GM08714 (cell line): ENCODE data around the gene ARHGAP24.

Experiments
- H3K4me3 ChIP-seq: fragments of 200-500 bp; sonication (Bioruptor generic); 2 replicates; pipeline ENCODE4 v1.5.1; 2014; ENCODE audit warnings: mild to moderate bottlenecking, low read length, inconsistent platforms
- ZNF274 ChIP-seq: IDR thresholded peaks from 2 replicates; pipeline ENCODE4 v1.6.1; 2012; ENCODE audit warnings: mild to moderate bottlenecking, low read depth, low read length

Gene ARHGAP24

GRCh38 chr4:85603437-85604336 is 128.7 kb downstream of the ARHGAP24 start:
- H3K4me3 ChIP-seq, result no peak overlapping the region
- no peak for TF ChIP-seq ZNF274

- H3K4me3 ChIP-seq, result no peak overlapping the region
- TF ChIP-seq ZNF274, result no peak
Observed at GRCh38 chr4:85606505-85606904, 131.6 kb downstream of the ARHGAP24 start.

DNA sequence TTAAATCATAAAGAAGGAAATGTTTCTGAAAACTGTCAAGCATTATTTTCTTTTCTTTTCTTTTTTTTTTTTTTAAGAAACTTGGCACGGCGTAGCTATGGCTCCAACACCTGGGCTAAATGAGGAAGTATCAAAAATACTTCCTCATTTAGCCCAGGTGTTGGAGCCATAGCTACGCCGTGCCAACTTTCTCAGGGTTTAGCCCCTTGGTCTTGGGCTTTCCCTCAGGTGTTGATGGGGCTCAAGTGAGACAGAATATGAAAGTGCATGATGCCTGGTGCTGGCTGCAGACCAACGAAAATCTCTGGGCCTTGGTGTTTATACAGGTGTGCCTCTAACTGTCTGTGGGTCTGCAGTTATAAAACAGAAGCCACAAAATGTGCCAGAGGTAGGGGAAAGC is 132.7 kb downstream of the ARHGAP24 start:
- no peak for TF ChIP-seq ZNF274
- H3K4me3 ChIP-seq, result no peak overlapping the region

DNA sequence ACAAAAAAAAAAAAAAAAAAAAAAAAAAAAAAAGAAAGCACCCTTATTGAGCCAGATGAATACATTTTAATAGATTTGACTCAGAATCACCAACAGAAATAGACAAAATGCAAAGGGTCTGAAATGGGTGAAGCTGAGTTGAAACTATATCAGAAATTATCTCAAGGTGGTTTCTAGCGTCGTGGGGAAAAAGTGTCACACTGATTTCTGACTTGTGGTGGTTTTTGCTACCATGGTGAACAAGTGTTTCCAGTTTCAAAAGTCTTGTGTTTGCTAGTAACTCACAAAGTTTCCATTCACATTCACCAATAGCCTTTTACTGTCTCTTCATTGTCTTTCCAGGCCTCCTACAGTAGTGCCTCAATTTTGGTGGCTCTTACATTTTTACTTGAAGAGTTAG is 135.5 kb downstream of the ARHGAP24 start:
- no peak for TF ChIP-seq ZNF274
- H3K4me3 ChIP-seq, result no peak overlapping the region

DNA sequence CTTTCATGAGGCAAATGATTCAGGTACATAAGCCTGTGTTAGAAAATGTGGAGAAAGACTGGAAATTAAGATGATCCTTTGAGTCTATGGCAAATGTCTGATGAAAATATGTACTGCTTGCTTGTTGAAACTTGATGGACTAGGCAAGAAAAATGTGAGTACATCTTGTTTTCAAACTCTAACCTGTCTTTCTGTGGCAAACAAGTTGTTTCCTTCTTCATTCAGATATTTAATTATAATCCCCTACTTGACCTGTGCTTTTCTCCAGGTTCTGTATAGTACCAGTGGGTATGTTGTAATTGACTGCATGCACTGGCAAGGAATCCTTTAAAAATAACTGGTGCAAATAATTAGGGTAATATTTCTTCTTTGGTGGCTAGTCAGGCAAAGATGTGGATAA is 136.7 kb downstream of the ARHGAP24 start:
- no peak for TF ChIP-seq ZNF274
- H3K4me3 ChIP-seq, result no peak overlapping the region

- no peak overlapping the region for H3K4me3 ChIP-seq
- no peak for TF ChIP-seq ZNF274
Observed at GRCh38 chr4:85613901-85614300, 139.0 kb downstream of the ARHGAP24 start.

GRCh38 chr4:85615952-85616351 is 141.0 kb downstream of the ARHGAP24 start:
- no peak for TF ChIP-seq ZNF274
- no peak overlapping the region for H3K4me3 ChIP-seq

DNA sequence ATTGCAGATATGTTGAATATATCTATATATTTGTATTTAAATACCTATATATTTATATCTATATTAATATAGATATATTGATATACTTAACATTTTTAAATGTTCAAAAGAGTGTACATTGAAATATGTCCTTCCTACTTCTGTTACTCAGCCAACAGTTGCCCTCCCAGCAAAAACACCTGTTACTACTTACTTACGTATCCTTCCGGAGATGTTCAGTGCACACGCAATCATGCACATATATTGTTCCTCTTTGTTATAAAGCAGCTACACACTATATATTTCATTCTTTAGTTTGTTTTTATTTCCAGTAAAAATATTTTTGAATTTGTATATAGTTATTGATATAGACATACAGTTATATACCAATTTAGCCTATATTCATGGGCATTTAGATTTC is 142.3 kb downstream of the ARHGAP24 start:
- TF ChIP-seq ZNF274, result no peak
- no peak overlapping the region for H3K4me3 ChIP-seq

GRCh38 chr4:85632981-85633380 is 158.0 kb downstream of the ARHGAP24 start:
- no peak overlapping the region for H3K4me3 ChIP-seq
- TF ChIP-seq ZNF274, result no peak

- TF ChIP-seq ZNF274, result no peak
Observed at GRCh38 chr4:85637778-85638177, 162.8 kb downstream of the ARHGAP24 start.

DNA sequence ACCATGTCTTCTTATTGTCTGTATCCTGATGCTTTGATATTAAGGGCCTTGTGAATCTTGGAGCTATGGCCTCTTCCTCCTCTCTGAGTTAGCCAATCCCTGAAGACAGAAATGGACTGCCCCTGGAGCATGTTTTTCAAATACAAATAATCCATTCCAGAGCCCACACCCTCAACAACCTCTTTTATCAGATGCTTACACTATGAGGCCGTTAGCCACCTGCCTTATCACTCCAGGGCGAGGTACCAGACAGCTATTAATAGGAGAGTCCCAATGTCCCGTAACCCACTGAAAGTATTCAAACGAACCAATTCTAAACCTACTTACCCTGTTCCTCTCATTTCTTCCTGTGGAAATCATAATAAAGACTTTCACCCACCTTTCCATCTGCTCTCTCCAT is 165.0 kb downstream of the ARHGAP24 start:
- no peak for TF ChIP-seq ZNF274
- H3K4me3 ChIP-seq, result no peak overlapping the region

More at GRCh38 chr4:85637778-85638177, 162.8 kb downstream of the ARHGAP24 start:
- no peak overlapping the region for H3K4me3 ChIP-seq

DNA sequence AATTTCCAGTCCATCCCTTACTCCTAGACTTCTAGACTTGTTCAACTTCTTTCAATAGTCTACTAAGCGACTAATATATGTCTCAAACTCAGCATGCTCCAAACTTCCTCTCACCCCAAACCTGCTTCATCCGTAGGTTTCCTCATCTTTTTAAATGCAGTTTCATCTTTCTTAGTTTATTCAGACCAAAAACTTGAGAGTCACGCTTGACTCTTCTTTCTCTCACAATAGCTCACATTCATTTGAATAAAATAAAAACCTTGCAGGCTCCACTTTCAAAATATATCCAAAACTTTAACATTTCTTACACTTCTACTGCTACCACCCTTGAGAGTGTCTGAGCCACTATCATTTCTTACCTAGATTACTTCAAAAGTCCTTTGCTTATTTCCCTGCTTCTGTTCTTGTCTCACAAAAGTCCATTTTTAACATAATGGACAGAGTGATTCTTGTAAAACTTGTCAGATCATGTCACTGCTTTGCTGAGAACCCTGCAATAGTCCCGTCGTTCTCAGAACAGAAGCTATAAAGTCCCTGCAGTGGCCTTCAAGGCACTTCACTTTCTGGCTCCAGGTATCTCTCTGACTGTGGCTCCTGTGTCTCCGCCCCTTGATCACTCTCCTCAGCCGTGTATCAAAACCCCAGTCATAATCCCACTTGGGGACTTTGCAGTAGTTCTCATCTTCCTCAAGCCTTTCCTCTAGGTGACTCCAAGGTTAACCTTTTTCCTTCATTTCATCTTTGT is 167.6 kb downstream of the ARHGAP24 start:
- H3K4me3 ChIP-seq, result no peak overlapping the region
- TF ChIP-seq ZNF274, result no peak

DNA sequence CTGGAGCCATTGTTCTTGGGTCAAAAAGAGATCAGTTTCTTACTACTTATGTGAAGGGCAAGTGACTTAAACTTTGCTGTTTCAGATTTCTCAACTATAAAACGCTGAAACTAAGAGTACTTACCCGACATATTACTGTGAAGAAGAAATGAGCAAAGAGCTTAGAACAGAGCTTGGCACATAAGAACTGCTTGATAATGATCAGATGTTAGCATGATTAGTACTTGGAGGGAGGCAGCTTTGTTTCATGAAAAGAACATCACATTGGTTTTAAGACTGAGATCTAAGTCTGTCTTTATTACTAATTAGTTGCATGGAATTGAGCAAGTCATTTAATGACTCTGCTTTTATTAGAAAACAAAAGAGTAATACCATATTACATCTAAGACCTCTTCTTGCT is 169.1 kb downstream of the ARHGAP24 start:
- H3K4me3 ChIP-seq, result no peak overlapping the region

GRCh38 chr4:85650908-85651307 is 176.0 kb downstream of the ARHGAP24 start:
- TF ChIP-seq ZNF274, result no peak
- no peak overlapping the region for H3K4me3 ChIP-seq

More for the DNA sequence above, 169.1 kb downstream of the ARHGAP24 start:
- TF ChIP-seq ZNF274, result no peak
